HPDE6-E6E7 (cell line): Measurements from ENCODE around the gene ANKFN1.
"Not testable (repeated sequence)": the region's sequence is repeated elsewhere in the genome, so short reads cannot be mapped to it uniquely, and the experiment has no call there.

Source experiments
- DNase-seq: peaks from one replicate; pipeline ENCODE4 v3.0.0; 2011; ENCODE audit warnings: missing footprints; ENCODE audit errors: extremely low spot score

The ANKFN1 gene

GRCh38 chr17:56182081-56182480 lies 28.8 kb downstream of the ANKFN1 start:
- DNase-seq = no peak

DNA sequence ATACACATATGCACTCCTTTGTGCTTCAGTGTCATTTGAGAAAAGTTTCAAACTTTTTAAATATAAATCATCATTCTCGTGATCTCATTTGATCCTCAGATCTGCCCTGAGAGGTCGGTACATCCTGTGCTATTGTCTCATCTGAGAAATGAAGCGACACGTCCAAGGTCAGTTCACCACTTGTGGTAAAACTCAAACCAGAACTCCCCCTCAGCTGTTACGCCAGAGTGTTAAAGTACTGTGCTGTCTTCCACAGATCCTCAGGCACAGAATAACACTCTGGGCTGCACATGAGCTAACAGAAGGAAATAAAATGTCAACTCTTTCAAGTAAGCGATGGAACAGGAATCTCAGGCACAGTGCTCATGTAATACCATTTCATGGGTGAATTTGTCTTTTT lies 31.4 kb downstream of the ANKFN1 start:
- DNase-seq = no peak

DNA sequence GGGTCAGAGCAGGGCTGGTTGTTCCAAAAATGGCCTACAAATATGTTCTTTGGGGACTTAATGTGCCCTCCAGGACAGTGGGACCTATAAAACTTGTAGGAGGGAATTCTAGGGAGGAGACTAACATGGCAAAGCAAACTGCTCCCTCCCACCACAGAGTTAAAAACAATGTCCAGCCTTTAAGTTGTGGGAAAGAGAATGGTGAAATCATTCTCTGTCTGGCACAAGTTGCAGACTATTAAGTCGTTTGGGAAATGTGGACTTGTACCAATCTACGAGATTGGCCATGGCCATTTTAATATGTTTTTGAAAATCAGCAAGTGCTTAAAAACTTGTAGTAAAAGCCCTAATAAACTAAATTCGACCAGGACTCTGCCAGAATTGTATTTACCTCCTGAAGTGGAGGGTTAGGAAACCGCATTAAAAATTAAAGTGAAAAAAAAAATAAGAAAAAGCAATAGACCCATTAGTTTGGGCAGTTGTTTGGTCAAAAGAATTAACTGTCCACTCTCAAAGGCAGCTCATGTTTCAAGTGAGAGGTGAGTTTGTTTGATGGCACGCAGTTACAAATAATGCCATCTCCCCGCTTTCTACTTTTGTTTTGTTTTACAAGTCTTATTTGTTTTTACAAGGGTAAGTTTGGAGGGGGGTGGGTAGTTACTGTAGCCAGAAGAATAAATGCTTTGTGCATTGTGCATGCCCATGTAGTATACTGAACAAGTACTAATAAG lies 32.4 kb downstream of the ANKFN1 start:
- DNase-seq = no peak

GRCh38 chr17:56186222-56186786 lies 33.0 kb downstream of the ANKFN1 start:
- no peak for DNase-seq

DNA sequence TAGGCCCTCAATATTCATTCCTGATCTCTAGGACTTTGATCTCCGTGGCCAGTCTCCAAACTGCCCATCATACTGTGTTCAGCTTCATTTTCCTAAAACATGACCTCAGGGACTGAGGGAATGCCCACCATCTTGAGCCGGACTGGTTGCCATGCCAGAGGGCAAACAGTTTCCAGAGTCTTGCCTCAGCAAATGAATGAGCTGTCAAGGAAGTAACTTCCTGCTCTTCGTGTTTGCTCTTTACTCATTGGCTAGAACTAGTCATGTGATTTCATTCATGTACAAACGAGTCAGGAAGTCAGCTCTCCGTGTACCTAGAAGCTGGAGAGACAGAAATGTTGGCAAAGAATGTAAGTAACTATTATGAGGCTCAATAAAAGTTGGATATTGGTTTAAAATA lies 50.2 kb downstream of the ANKFN1 start:
- no peak for DNase-seq

GRCh38 chr17:56206351-56206750 lies 53.1 kb downstream of the ANKFN1 start:
- DNase-seq = no peak

DNA sequence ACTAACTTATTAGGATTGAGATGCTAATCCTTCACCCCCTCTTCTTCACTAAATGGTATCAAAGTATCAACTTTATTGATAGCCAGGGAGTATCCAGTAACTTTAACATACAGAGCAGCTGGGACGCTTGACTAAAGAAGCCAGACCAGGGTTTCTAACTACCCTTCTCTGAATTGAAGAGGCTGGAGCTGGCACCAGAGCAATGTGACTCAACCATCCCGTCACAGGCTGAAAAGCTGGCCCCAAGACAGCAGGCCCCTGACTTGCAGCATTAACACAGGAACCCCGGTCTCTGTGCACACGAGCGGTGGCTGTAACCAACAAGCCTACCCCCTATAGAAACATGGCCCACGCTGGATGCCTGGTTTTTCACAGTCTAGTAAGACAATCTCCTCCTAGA lies 59.8 kb downstream of the ANKFN1 start:
- no peak for DNase-seq

DNA sequence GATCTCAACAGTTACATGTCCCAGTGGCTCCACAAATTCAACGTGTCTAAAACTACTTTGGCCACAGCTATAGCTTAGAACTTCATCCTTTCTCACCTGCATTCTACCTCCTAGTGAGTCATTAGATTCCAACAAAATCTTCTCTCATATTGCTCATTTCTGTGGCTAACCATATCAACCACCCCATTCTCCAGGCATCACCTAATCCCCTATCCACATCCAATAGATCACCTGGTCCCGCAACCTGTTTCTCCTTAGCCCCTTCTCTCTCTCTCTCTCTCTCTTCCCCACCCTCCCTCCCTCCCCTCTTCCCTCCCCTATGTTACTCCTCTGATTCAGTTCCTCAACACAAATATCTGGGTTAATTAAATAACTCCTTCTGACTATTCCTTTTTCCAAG lies 64.6 kb downstream of the ANKFN1 start:
- no peak for DNase-seq

DNA sequence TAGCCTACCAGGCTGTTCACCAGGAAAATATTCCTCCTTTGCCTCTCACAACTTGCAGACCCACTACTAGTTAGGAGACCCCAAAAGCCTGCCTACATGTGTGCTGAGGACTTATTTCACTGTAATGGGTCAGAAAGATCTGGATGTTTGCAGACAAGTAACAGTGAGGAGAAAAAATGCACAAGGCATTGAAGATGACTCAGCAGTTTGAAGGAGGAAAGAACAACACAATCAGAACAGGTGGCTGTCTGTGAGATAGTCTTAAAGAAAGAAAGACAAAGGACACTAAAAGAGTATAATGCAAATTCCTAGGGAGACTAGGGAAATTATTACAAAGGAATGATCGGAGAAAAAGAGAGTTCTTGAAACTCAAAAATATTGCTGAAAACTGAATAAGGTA lies 69.0 kb downstream of the ANKFN1 start:
- DNase-seq = no peak

GRCh38 chr17:56230660-56231059 lies 77.4 kb downstream of the ANKFN1 start:
- no peak for DNase-seq

DNA sequence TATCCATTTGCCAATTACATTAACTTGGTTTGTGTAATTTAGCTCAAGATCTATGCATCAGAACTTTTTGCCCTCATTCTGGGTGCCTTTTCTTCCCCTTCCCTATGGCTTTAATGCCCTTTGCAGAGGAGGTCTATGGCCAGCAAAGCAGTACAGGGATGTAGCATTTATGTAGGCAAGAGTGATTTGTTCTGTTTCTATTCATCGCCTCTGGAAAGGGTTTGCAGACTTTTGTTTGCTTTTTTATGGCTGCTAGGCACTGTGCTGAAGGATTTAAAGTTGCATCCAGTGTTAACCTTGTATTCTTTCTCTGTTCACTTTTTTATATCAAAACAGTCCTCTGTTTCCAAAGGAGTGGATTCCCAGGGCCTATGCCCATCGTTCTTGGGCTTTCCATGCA lies 78.0 kb downstream of the ANKFN1 start:
- DNase-seq = no peak

DNA sequence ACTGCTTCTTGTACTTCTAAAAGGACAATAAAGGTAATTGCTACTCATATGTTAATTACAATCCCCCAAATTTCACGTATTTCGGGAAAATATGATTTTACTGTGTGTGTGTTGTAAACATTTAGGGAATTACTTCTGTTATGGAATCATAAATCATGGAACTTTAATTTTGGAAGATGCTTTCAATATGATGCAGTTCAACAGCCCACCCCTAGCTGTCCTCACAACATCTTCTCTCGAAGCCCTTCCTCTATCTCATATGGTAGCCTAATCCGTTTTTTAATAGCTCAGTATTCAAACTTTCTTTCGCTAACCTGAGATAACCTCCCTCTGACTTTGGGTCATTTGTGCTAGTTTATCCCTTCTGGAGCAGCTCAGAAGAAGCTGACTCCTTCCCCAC lies 78.4 kb downstream of the ANKFN1 start:
- DNase-seq = no peak

GRCh38 chr17:56244268-56244890 lies 91.1 kb downstream of the ANKFN1 start:
- no peak for DNase-seq

DNA sequence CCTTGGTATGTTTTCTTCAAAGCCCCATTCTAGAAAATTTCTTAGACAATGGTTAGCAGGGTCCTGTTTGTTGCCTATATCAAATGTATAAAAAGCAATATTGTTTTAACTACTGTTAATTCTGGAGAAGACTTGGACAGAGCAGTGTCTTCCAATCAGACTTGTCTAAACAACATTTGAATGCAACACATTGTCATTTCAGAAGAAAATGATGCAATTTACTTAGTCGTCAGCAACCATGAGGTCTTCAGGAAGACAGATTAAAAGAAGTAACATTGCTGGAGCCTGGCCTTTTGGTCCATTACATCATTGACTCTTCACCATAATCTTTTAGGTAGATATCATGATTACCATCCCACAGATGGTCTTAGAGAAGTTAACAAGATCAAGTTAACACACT lies 94.5 kb downstream of the ANKFN1 start:
- no peak for DNase-seq

DNA sequence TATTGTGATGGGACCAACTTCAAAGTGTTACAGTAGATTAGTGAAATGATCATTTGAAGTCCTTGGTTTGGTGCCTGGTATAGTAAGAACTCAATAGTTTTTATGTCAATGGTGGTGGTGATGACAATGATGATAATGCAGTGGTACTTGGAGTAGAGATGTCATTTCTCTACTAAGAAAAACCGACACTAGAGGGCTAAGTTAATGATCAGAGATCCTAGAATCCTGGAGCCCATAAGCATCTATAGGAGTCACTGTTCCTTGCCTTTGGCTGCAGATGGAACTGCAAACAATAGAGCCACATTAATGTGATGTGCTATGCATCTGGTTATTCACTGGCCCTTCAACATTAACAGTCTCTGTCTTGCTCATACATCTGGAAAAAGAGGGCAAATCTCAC lies 103.8 kb downstream of the ANKFN1 start:
- DNase-seq = no peak

DNA sequence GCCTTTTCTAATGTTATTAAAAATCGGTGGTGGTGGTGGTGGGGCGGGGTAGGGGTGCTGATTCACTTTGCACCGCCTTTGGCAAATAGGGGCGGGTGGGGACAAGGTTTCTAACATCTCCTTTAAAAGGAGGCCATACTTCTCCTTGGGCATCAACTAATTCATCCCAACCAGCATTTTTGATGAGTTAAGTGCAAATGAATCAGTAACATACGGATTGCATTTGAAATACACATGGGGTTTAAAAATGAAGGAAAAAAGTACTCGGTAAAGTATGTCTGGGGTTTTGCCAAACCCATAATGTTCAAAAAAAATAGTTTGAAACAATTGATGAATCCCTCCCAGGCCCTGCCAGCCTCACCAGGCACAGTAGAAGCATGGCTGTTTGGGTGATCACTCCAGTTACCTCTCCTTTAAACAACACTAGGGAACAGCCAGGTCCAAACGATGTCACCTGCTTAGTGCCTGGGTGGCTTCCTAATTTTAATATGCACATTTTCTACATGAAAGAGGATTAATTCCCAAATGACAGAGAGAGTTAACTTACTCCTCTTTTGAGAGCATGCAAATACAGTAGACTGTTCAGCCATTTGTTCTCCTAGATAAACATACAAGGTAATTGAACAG lies 107.2 kb downstream of the ANKFN1 start:
- DNase-seq = no peak

DNA sequence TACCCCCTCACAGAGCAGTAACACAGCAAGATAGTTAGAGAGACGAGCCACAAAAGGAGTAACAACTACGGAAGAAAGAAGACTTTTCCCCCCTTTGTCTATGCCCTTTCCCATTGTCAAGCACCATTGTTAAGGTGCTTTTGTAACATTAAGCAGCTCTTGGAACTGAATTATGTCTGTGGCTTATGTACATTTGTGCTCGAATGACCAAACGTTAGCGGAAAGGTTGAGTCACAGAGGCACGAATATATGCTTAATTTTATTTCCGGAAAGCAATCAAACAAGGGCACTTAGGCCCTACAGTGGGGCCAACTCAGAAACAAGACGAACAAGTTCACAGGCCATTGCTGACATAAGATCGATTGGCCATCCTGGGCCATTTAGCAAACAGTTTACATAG lies 109.5 kb downstream of the ANKFN1 start:
- DNase-seq = no peak

DNA sequence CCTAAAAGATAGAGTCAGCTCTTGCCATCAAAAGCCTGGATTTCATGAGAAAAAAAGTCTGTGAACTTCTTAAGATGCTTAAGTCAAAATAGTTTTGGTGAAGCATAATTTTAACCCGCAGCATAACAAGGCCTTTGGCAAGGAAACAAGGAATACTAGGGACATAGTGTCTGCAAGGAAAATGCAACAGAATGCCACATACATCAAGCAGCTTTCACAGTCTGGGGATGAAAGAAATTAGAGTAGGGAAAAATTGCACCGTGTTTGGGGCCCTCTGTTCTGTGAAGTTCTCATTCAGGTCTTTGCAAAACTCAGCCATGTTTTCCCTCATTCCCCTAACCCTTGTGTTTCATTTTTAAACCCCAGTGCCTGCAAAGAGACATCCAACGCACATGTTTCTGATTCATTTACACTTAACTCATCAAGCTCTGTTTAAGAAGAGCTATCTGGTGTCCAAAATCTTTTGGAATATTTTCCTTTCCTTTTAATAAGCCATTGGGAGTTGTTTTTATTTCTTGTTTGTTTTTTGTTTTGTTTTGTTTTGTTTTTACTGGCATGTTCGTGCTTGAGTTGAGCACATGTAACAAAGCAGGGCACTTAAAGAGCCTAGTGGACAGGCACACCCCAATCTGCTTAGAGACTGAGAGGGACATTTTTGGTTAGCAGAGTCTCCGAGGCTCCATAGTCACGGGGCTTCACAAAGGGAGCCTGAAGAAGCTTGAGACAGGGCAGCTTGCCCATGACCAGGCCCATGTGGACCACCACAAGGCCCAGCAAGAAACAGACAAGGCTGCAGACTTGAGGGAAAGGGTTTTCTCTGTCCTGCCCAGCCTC lies 116.5 kb downstream of the ANKFN1 start:
- no peak for DNase-seq

GRCh38 chr17:56274491-56274890 lies 121.2 kb downstream of the ANKFN1 start:
- DNase-seq = no peak

DNA sequence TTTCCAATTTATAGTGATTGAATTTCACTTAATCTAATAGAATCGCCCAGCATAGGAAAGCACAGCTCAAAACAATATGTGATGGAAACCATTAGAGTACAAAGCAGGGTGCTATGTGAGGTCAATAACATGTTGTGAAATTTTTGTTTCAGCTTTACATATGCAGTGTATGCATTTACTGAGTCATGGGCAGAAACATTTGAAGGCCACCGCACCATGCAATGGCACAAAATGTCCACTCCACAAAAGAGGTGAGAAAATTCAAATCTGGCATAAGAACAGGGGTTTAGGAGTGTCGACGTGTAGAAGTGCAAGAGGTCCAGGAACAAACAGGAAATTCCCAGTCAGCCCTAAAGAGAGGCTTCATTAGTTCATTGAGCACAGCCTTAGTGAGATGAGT lies 131.2 kb downstream of the ANKFN1 start:
- DNase-seq = no peak

GRCh38 chr17:56288786-56289185 lies 135.5 kb downstream of the ANKFN1 start:
- DNase-seq = not testable (repeated sequence)

- DNase-seq = no peak
Observed at GRCh38 chr17:56289321-56289720, 136.0 kb downstream of the ANKFN1 start.
